CD4-positive, alpha-beta T cell treated with Interleukin-2 at 100 ng/mL for 4 hours (primary cell): Measurements from ENCODE around the gene NSG1.
A peak's percentile ranks its signal among the peaks of the same experiment; 100 is the strongest.

Experiments used
- DNase-seq: peaks from one replicate; pipeline ENCODE4 v3.0.0-alpha.2; 2020; ENCODE audit warnings: low spot score

NSG1 gene

GRCh38 chr4:4374388-4375098, 12.4 kb upstream of the NSG1 start:
- DNase-seq = no peak

- no peak for DNase-seq
These were observed 10.8 kb upstream of the NSG1 start for GRCh38 chr4:4376074-4376473.

- no peak for DNase-seq
These were observed 9.7 kb upstream of the NSG1 start for GRCh38 chr4:4377191-4377590.

GRCh38 chr4:4377732-4378460, 9.0 kb upstream of the NSG1 start:
- no peak for DNase-seq

- no peak for DNase-seq
These were observed 7.3 kb upstream of the NSG1 start for GRCh38 chr4:4379540-4380087.

GRCh38 chr4:4383085-4383484, 3.8 kb upstream of the NSG1 start:
- DNase-seq = no peak

- peak; percentile 4 for DNase-seq
These were observed 2.1 kb upstream of the NSG1 start for GRCh38 chr4:4384837-4385236.

GRCh38 chr4:4385729-4386295, 1.1 kb upstream of the NSG1 start:
- DNase-seq = no peak

GRCh38 chr4:4386296-4386735, 586 bp upstream of the NSG1 start:
- DNase-seq = peak; percentile 16

- peak; percentile 1 for DNase-seq
These were observed 819 bp downstream of the NSG1 start for GRCh38 chr4:4387531-4388310.

GRCh38 chr4:4388311-4388790, 1.4 kb downstream of the NSG1 start:
- DNase-seq = no peak

GRCh38 chr4:4388836-4389575, 2.1 kb downstream of the NSG1 start:
- DNase-seq = no peak

GRCh38 chr4:4390046-4390445, 3.1 kb downstream of the NSG1 start:
- no peak for DNase-seq

GRCh38 chr4:4390515-4391240, 3.8 kb downstream of the NSG1 start:
- no peak for DNase-seq

- DNase-seq = no peak
These were observed 5.0 kb downstream of the NSG1 start for GRCh38 chr4:4391866-4392265.

GRCh38 chr4:4392501-4393183, 5.7 kb downstream of the NSG1 start:
- DNase-seq = no peak

- DNase-seq = no peak
These were observed 7.7 kb downstream of the NSG1 start for GRCh38 chr4:4394644-4395043.

- no peak for DNase-seq
These were observed 8.5 kb downstream of the NSG1 start for GRCh38 chr4:4395371-4395770.

GRCh38 chr4:4395849-4396627, 9.1 kb downstream of the NSG1 start:
- DNase-seq = no peak
